ENCODE results near the gene PPP2R5D.

The PPP2R5D gene

DNA sequence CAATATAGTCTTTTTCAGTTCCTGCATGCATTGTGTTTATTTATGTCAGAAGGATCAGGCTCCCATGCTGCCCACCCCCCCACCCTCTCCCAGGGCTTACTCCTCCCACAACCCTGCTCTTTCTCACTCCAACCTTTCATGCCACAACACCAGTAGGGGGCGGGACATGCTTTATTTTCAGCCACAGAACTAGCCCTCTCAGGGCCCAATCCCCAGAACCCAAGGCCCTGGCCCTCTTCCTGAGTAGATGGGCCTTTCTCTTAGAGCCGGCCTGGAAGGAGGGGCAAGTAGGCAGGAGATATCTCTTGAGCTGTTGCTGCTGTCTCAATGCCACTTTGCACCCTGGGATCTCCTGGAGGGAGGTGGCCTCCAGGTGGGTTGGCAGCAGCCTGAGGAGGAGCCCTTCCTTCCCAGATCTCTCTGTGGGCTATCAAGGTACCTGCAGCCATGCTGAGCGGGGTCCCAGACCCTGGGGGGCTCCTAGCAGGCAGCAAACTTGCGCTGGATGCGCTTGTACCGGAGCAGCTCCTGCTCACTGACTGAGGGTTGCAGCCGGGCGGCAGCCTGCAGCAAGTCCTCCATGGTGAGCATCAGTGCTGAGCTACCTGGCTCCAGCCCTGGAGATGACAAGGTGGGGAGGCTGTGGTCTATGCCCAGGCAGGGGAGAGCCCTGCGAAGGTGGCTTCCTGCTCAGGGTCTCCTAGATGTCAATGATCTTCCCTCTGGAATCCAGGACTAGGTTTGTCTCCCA lies 20.3 kb upstream of the PPP2R5D start:
- Histone ChIP-seq H3K4me1 (ENCODE audit: control insufficient read depth, insufficient read depth, low read length, unreplicated experiment) (peaks cover 4% of the 10 kb centered on the region), H3K36me3 (ENCODE audit: insufficient read depth, low read length) (no peaks in the 10 kb centered on the region), H3K79me2 (ENCODE audit: control insufficient read depth, insufficient read depth, low read length, unreplicated experiment) (no peaks in the 10 kb centered on the region), H2AFZ (ENCODE audit: low read length, unreplicated experiment) (no peak overlapping the region), H3K27me3 (ENCODE audit: insufficient read depth, low read length) (no peaks in the 10 kb centered on the region), H3K4me3 (ENCODE audit: low read depth, low read length) (no peak overlapping the region), H3K27ac (ENCODE audit: low read depth, low read length) (no peak overlapping the region)

DNA sequence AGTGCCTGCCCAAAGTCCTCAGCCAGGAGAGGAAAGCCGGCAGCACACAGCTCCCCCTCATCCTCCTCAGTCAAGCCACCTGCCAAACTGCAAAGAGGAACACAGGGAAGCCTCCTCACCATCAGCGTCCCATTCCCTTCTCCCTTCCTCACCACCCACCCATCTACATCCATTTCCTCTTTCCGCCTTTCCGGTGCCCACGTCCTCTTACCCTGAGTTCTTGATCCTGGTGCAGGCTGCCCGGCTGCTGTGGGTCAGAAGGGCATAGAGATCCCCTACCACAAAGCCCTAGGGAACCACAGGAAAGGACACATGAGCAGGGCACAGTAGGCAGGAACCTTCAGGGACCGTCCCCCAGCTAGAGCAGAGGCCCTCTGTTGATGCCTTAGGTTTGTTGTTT lies 17.8 kb upstream of the PPP2R5D start:
- no peaks in the 10 kb centered on the region for H3K36me3 ChIP-seq (ENCODE audit: insufficient read depth, low read length)
- peaks cover 11% of the 10 kb centered on the region for H3K4me1 ChIP-seq (ENCODE audit: control insufficient read depth, insufficient read depth, low read length, unreplicated experiment)
- no peaks in the 10 kb centered on the region for H3K27me3 ChIP-seq (ENCODE audit: insufficient read depth, low read length)
- no peak overlapping the region for H3K27ac ChIP-seq (ENCODE audit: low read depth, low read length)
- no peak overlapping the region for H2AFZ ChIP-seq (ENCODE audit: low read length, unreplicated experiment)
- no peak overlapping the region for H3K4me3 ChIP-seq (ENCODE audit: low read depth, low read length)
- no peaks in the 10 kb centered on the region for H3K79me2 ChIP-seq (ENCODE audit: control insufficient read depth, insufficient read depth, low read length, unreplicated experiment)

DNA sequence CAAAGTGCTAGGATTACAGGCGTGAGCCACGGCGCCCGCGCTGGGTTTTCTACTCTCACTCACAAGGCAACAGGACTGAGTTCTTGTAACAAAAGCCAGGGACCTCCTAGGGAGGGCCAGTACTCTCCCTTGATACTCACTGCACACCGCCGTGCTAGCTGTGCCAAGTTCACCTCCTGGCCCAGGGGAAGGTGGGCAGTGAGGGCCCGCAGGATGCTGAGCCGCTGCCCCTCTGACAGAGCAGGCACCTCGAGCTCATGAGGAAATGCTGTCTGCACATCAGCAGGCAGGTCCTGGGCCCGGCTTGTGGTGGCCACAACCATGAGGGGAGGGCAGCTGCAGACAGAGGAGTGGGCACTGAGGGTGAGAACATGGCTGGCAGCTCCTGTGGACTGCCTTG lies 17.1 kb upstream of the PPP2R5D start:
- H3K4me3 ChIP-seq (ENCODE audit: low read depth, low read length): no peak overlapping the region
- peaks cover 11% of the 10 kb centered on the region for H3K4me1 ChIP-seq (ENCODE audit: control insufficient read depth, insufficient read depth, low read length, unreplicated experiment)
- no peaks in the 10 kb centered on the region for H3K36me3 ChIP-seq (ENCODE audit: insufficient read depth, low read length)
- no peaks in the 10 kb centered on the region for H3K79me2 ChIP-seq (ENCODE audit: control insufficient read depth, insufficient read depth, low read length, unreplicated experiment)
- no peak overlapping the region for H2AFZ ChIP-seq (ENCODE audit: low read length, unreplicated experiment)
- no peak overlapping the region for H3K27ac ChIP-seq (ENCODE audit: low read depth, low read length)
- no peaks in the 10 kb centered on the region for H3K27me3 ChIP-seq (ENCODE audit: insufficient read depth, low read length)

DNA sequence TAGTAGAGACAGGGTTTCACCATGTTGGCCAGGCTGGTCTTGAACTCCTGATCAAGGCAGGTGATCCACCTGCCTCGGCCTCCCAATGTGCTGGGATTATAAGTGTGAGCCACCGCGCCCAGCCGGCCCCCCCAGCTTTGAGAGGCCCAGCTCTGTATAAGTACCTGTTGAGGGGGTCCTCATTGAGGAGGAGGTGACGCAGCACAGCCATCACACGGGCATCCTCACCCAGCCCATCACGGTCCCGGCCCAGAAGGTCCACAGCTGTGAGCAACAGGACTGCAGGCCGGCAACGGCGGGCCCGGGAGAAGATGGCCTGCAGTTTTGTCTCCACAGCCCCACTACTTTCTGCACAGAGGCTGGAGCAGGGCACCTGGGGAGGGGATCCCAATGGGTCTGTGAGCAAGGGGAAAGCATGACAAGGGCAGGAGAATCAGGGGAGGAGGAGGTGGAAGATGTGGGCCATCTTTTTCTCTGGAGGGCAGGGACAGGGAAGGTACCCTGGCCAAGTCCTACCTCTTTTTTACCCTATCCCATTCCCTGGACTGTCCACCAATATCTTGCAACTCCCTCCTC lies 16.2 kb upstream of the PPP2R5D start:
- H3K27me3 ChIP-seq (ENCODE audit: insufficient read depth, low read length): no peaks in the 10 kb centered on the region
- H2AFZ ChIP-seq (ENCODE audit: low read length, unreplicated experiment): no peak overlapping the region
- H3K4me3 ChIP-seq (ENCODE audit: low read depth, low read length): no peak overlapping the region
- H3K79me2 ChIP-seq (ENCODE audit: control insufficient read depth, insufficient read depth, low read length, unreplicated experiment): no peaks in the 10 kb centered on the region
- no peak overlapping the region for H3K27ac ChIP-seq (ENCODE audit: low read depth, low read length)
- H3K36me3 ChIP-seq (ENCODE audit: insufficient read depth, low read length): no peaks in the 10 kb centered on the region
- peaks cover 11% of the 10 kb centered on the region for H3K4me1 ChIP-seq (ENCODE audit: control insufficient read depth, insufficient read depth, low read length, unreplicated experiment)

DNA sequence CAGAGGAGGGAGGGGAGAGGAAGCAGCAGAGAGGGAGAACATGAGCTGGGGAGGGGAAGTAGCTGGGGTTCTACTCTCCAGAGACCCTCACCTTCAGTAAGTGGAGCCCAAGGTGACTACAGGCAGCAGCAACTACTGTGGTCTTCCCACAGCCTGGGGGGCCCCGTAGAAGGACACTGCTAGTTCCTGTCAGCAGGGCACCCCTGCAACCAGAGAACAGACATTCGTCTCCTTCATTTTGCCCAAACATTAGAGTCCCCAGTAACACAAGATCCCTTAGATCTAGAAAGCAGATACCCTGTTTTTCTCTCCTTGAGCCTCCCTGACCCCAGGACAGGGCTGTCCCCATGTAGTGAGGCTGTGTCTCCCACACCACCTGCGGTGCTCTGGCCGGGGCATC lies 15.6 kb upstream of the PPP2R5D start:
- peaks cover 11% of the 10 kb centered on the region for H3K4me1 ChIP-seq (ENCODE audit: control insufficient read depth, insufficient read depth, low read length, unreplicated experiment)
- no peaks in the 10 kb centered on the region for H3K36me3 ChIP-seq (ENCODE audit: insufficient read depth, low read length)

DNA sequence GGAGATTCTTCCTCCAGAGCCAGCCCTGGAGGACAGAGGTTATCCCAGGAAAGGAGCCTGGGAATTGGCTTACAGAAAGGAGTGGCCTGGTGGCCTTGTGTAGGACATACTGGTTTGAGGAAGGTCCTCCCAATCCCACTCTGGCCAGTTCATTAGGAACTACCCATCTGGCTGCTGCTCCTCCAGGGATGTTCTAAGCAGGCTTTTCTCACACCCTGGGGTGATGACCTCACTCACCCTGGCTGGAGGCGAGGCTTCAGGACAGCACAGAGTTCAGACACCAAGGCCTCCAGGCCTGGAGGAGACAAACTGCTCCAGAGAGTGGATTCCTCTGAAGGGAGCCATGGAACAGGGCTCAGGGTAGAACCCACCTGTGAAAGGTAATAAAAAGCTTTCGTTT lies 14.9 kb upstream of the PPP2R5D start:
- Histone ChIP-seq H3K79me2 (ENCODE audit: control insufficient read depth, insufficient read depth, low read length, unreplicated experiment) (no peaks in the 10 kb centered on the region), H3K27me3 (ENCODE audit: insufficient read depth, low read length) (no peaks in the 10 kb centered on the region), H3K36me3 (ENCODE audit: insufficient read depth, low read length) (no peaks in the 10 kb centered on the region), H3K27ac (ENCODE audit: low read depth, low read length) (no peak overlapping the region), H3K4me1 (ENCODE audit: control insufficient read depth, insufficient read depth, low read length, unreplicated experiment) (peaks cover 11% of the 10 kb centered on the region), H2AFZ (ENCODE audit: low read length, unreplicated experiment) (no peak overlapping the region), H3K4me3 (ENCODE audit: low read depth, low read length) (no peak overlapping the region)

More for the DNA sequence above, 15.6 kb upstream of the PPP2R5D start:
- Histone ChIP-seq H3K27me3 (ENCODE audit: insufficient read depth, low read length) (no peaks in the 10 kb centered on the region), H2AFZ (ENCODE audit: low read length, unreplicated experiment) (no peak overlapping the region), H3K27ac (ENCODE audit: low read depth, low read length) (no peak overlapping the region), H3K79me2 (ENCODE audit: control insufficient read depth, insufficient read depth, low read length, unreplicated experiment) (no peaks in the 10 kb centered on the region), H3K4me3 (ENCODE audit: low read depth, low read length) (no peak overlapping the region)

DNA sequence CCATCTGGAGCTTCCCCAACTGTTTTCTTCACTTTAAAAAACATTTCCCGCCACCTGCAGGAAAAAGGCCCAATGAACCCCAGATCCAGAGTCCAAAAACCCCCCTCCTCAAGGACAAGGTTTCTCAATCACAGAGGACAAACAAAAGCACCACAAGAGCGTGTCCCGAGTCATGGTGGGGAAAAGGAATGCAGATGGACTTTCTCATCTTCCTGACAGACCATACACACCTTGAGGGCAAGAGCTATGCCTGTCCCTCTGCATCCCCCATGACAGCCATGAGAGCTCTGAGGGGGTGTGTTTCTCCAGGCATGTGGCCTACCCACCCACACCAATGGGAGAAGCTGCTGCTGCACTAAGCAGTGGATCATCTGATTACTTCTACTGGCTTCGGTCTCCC lies 14.4 kb upstream of the PPP2R5D start:
- Histone ChIP-seq H3K79me2 (ENCODE audit: control insufficient read depth, insufficient read depth, low read length, unreplicated experiment) (no peaks in the 10 kb centered on the region), H3K27ac (ENCODE audit: low read depth, low read length) (no peak overlapping the region), H3K4me1 (ENCODE audit: control insufficient read depth, insufficient read depth, low read length, unreplicated experiment) (peaks cover 11% of the 10 kb centered on the region), H2AFZ (ENCODE audit: low read length, unreplicated experiment) (no peak overlapping the region), H3K27me3 (ENCODE audit: insufficient read depth, low read length) (no peaks in the 10 kb centered on the region), H3K4me3 (ENCODE audit: low read depth, low read length) (no peak overlapping the region), H3K36me3 (ENCODE audit: insufficient read depth, low read length) (no peaks in the 10 kb centered on the region)

DNA sequence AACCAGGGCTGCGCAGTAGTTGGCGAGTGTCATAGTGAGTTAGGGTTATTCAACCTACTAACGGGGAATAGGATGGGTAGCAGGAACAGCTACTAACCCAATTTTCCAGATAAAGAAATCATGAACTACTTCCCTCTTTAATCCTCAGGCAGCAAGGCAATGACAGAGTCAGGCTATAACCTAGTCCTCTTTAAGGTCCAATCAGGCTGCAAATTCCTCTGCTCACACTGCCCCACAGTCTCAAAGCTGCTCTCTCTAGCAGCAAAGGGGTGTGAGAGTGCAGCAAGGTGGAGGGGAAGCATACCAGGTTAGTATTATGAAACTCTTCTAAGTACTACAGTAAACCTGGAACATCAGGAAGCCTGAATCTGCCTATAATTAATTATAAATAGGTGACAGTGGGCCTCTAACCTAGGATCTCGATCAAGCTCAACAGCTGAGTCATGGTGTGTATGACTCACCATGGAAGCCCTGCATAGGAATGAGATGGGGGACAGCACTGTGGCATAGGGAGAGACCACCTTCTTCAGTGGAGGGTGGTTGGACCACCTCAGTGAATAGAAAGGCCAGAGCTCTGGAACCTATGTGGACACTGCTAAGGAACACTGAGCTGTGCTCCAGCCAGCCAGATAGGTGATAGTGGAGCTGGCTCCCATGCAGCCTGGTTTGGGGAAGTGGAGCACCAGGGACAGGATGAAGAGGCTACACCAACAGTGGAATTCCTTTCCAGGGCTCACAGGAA lies 13.3 kb upstream of the PPP2R5D start:
- H3K27ac ChIP-seq (ENCODE audit: low read depth, low read length): no peak overlapping the region
- no peaks in the 10 kb centered on the region for H3K36me3 ChIP-seq (ENCODE audit: insufficient read depth, low read length)
- H3K79me2 ChIP-seq (ENCODE audit: control insufficient read depth, insufficient read depth, low read length, unreplicated experiment): no peaks in the 10 kb centered on the region
- no peaks in the 10 kb centered on the region for H3K27me3 ChIP-seq (ENCODE audit: insufficient read depth, low read length)
- H3K4me1 ChIP-seq (ENCODE audit: control insufficient read depth, insufficient read depth, low read length, unreplicated experiment): peaks cover 11% of the 10 kb centered on the region
- H3K4me3 ChIP-seq (ENCODE audit: low read depth, low read length): no peak overlapping the region
- H2AFZ ChIP-seq (ENCODE audit: low read length, unreplicated experiment): no peak overlapping the region

DNA sequence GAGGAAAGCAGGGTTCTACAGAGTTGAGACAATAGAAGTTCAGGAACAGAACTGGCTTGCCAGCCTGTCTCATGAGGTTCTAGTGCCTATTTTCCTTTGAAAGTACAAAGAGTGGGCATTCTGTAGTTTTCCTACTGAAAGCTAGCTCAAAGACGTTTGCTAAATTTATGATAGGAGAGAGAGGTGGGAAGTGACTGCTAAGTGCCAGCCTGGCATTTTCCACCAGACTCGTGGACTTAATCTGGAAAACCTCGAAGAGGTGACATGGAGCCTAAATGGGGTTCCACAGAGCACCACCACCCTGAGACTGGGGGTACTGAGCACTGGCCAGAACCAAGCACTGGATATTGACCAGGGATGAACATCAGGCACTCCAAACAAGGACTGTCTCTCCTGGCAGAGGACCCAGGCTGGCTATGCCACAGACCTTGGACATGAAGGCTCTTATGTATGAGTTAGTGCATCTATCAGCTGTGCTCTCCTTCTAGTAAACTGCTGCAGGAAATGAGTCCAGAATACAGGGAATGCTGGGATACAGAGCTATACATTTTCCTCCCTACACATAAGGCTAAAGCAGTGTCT lies 12.5 kb upstream of the PPP2R5D start:
- Histone ChIP-seq H3K4me3 (ENCODE audit: low read depth, low read length) (no peak overlapping the region), H3K4me1 (ENCODE audit: control insufficient read depth, insufficient read depth, low read length, unreplicated experiment) (peaks cover 12% of the 10 kb centered on the region), H3K27ac (ENCODE audit: low read depth, low read length) (no peak overlapping the region), H3K79me2 (ENCODE audit: control insufficient read depth, insufficient read depth, low read length, unreplicated experiment) (peaks cover under 1% of the 10 kb centered on the region), H3K27me3 (ENCODE audit: insufficient read depth, low read length) (no peaks in the 10 kb centered on the region), H2AFZ (ENCODE audit: low read length, unreplicated experiment) (no peak overlapping the region), H3K36me3 (ENCODE audit: insufficient read depth, low read length) (no peaks in the 10 kb centered on the region)

DNA sequence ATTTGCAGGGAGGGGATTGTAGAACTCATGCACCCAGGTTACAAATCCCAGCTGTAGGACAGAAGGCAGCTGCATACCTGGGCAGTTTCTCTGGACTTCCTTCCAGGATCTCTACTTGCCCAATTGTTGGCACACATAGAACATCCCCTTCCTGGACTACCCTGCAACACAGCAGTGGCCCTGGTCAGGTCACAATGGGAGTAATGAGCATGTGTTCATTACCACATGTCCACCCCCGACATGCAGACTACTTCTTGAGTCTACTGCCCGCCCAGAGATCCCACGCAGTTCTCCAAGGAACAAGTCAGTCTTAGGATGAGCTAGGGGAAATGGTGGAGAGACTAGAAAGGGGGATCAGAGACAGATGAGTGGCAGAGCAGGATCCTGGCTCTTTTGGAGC lies 10.4 kb upstream of the PPP2R5D start:
- H3K36me3 ChIP-seq (ENCODE audit: insufficient read depth, low read length): no peaks in the 10 kb centered on the region
- H3K4me1 ChIP-seq (ENCODE audit: control insufficient read depth, insufficient read depth, low read length, unreplicated experiment): peaks cover 18% of the 10 kb centered on the region
- H2AFZ ChIP-seq (ENCODE audit: low read length, unreplicated experiment): no peak overlapping the region
- no peaks in the 10 kb centered on the region for H3K27me3 ChIP-seq (ENCODE audit: insufficient read depth, low read length)
- peaks cover 17% of the 10 kb centered on the region for H3K79me2 ChIP-seq (ENCODE audit: control insufficient read depth, insufficient read depth, low read length, unreplicated experiment)
- no peak overlapping the region for H3K4me3 ChIP-seq (ENCODE audit: low read depth, low read length)
- no peak overlapping the region for H3K27ac ChIP-seq (ENCODE audit: low read depth, low read length)
